GM18858 (cell line): Measurements from ENCODE around the gene TJP1.
"Not testable (repeated sequence)": the region's sequence is repeated elsewhere in the genome, so short reads cannot be mapped to it uniquely, and the experiment has no call there.

Experiments used
- ATAC-seq: cut with Tn5 transposase; IDR thresholded peaks from one replicate; pipeline ENCODE4 v1.9.1; 2021; ENCODE audit not compliant: unreplicated experiment

The TJP1 gene

DNA sequence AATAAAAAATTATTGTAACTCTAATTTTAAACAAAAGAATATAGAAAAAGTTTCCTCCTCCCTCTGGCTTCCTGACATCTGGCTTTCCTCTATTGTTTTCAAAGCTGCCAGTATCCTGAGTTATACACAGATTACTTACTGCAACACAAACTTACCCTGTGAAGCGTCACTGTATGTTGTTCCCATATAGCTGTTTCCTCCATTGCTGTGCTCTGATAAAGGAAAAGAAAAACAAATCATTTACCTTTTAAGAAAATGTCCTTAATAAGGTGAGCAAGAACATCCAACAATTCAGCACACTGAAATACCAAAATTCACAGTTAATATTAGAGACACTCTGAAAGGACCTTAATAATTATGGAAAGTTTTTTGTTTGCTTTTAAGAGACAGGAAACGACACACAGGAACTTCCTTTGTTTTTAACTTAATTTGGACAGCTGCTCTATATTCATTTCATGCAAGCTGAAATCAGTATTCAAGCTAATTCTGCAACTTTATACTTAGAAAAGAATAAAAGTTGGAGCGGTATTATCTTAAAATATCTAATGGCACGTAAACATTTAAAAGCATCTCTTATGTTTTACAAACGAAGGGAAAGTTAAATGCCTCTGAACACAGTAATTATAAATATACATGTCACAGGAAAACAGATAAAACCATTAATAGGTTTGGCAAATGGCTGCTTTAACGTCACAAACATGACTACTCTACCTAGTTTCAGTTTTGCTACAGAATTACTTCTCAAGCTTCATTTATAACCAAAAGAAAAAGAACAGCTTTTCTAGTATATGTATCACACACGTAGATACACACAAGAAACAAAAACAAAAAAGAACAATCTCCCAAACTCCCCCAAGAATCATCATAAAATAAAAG is 21.5 kb downstream of the TJP1 start:
- no peak for ATAC-seq

DNA sequence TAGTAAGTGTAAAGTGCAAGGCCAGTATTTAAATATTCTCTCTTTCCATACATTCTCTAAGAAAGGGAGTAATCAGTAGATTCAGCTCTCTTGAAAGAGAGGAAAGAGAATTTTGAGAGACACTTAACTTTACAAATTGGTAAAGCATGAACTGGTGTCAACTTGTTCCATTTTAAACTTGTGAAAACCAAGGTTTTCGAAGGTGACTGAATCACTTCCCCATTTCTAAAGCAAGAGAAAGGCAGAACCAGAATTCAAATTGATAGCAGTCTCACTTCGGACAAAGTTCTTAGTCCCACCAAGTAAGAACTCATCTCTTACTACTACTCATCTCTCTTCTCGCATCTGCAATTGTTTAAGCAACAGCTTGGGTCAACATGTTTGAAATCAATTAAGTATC is 22.4 kb downstream of the TJP1 start:
- ATAC-seq: no peak

DNA sequence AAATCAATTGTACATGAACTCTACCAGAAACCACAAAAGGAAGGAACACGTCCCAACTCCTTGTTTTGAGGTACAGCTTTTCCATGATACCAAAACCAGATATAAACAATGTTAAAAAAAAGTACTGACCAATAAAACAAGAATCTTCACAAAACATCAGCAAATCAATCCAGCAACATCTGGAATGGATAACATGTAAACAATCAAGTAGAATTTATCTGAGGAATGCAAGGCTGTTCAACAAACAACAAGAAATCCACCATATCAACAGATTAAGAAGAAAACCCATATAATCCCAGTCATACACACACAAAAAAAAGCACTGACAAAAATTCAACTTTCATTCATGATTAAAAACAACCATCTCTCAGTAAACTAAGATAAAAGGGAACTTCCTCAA is 26.7 kb downstream of the TJP1 start:
- ATAC-seq: no peak

DNA sequence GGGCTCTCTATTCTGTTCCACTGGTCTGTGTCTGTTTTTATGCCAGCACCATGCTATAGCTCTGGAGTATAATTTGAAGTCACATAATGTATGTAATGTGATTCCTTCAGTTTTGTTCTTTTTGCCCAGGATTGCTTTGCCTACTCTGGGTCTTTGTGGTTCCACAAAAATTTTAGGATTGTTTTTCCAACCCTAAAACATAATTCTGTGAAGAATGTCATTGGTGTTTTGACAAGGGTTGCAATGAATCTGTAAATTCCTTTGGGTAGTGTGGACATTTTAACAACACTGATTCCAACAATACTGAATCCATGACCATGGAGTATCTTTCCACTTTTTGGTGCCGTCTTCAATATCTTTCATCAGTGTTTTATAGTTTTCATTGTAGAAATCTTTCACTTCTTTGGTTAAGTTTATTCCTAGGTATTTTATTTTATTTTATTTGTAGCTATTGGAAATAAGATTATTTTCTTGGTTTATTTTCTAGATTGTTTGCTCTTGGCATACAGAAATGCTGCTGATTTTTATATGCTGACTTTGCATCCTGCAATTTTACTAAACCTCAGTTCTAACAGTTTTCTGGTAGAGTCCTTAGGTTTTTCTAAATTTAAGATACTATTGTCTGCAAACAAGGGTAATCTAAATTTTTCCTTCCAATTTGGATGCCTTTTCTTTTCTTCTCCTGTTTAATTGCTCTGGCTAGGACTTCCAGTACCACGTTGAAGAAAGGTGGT is 29.7 kb downstream of the TJP1 start:
- no peak for ATAC-seq

DNA sequence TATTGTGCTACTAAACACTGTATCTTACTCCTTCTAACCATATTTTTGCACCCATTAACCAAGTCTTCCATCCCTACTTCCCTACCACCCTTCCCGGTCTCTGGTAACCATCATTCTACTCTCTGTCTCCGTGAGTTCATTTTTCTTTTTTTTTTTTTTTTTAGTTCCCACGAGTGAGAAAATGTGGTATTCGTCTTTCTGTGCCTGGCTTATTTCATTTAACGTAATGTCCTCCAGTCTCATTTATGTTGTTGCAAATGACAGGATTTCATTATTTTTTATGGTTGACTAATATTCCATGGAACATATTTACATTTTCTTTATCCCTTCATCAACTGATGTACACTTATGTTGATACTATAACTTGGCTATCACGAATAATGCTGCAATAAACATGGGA is 31.7 kb downstream of the TJP1 start:
- no peak for ATAC-seq

DNA sequence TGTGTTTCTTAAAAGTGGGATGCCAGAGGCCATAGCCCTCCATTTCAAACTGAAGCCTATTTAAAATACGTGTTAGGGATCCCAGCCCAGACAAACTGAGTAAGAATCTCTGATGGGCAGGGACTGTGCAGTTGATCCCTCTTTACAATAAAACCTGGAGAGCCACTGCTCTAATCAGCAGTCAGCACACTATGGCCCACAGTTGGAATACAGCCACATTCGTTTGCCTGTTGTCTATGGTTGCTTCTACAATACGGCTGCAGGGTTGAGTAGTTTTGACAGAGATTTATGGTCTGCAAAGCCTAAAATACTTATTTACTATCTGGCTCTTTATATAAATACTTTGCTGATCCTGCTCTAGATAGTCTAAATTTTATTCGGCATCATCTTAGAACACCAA is 32.4 kb downstream of the TJP1 start:
- no peak for ATAC-seq

DNA sequence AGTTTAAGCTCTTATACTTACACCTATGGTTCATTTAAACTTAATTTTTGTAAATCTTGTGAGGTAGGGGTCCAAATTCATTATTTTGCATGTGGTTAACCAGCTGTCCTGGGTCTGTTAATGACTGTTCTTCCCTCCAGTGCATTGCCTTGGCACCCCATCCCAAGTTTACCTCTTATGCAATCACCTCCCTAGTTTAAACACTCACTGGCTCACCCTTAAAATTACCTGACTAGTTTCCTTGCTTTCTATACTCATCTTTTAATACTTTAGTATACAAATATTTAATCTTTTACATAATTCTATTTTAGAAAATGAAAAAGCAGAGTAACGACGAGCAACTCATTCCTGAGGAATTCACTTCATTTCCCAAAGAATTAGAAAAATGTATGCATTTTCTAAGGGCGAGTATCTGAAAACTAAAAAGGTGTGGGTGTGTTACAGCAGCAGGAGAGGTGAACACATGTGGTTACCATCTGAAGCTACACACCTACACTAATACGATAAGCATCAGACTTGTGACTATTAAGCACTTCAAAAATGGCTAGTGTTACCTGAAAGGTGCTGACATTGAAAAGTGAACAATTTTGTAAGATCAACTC is 33.7 kb downstream of the TJP1 start:
- no peak for ATAC-seq

DNA sequence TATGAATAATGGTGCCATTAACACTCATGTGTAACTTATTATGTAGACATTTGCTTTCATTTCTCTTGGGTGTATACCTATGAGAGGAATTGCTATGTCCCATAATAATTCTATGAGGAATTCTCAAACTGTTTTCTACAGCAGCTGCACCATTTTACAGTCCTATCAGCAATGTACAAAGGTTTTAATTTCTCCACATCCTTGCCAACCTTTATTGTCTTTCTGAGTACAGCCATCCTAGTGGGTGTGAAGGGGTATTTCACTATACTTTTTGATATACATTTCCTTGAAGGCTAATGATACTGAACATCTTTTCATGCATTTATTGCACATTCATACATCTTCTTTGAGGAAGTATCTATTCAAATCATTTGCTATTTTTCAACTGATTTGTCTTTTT is 34.5 kb downstream of the TJP1 start:
- no peak for ATAC-seq

DNA sequence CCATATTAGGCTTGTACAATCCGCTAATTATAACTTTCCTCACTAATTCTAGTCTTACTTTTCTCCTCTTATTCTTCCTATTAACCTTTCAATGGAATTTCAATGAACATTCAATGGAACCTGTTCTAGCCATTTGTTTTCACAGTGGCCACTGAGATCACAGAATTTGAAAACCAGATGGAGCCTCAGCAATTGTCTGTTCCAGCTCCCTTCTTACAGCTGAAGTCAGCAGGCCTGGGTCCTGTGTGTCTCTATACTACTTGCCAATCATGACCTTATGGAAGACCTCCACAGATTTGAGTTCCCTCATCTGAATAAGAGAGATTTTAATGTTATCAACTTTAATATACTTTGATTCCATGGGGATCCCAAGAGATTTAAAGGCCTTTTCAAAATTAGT is 36.6 kb downstream of the TJP1 start:
- ATAC-seq: no peak

DNA sequence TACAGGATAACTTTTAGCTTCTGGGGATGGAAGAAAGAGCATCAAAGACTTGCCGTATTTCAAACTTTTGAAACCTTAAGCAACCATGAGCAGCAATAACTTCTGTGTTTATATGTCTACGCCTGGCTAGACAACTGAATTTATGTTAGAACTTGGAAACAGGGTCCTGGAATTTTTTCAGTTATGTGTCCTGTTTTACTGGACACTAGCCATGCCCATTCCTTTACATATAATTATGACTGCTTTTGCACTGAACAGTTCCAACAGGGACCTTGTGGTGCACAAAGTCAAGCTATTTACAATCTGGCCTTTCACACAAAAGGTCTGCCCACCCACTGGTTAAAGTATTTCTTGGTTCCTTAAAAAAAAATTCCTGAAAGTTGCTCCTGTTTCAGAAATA is 37.1 kb downstream of the TJP1 start:
- no peak for ATAC-seq

DNA sequence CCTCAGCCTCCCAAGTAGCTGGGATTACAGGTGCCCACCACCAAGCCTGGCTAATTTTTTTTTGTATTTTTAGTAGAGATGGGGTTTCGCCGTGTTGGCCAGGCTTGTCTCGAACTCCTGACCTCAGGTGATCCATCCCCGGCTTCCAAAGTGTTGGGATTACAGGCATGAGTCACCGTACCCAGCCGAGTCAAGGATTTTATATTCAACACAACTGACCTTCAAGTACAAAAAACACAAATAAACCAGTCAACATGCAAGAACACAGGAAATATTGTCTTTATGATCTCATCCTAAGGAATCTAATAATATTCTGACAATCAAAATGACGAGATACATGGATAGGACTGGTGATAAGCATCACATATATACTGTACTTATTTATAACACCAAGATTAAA is 37.9 kb downstream of the TJP1 start:
- ATAC-seq: no peak

DNA sequence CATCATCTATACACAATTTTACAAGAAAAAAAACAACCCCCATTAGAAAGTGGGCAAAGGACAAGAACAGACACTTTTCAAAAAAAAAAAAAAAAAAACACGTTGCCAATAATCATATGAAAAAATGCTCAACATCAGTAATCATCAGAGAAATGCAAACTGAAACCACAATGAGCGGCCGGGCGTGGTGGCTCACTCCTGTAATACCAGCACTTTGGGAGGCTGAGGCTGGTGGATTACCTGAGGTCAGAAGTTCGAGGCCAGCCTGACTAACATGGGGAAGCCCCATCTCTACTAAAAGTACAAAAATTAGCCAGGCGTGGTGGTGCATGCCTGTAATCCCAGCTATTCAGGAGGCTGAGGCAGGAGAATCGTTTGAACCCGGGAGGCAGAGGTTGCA is 39.5 kb downstream of the TJP1 start:
- not testable (repeated sequence) for ATAC-seq

DNA sequence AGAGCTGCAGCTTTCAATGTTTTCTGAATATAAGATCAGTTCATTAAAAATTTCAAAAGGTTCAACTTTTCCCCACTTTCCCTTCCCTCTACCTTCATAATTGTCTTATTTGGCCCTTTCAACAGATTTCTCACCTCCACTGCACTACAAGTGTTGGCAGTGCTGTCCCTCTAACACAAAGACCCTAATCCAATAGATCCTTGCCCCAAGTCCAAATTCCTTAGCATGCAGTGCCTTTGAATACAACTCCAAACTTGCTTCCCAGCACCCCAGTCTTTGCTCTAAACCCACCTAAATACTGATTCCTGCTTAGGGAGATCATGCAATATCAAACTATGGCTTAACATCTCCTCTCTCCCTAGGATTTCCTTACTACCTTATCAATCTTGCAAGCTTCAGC is 43.9 kb downstream of the TJP1 start:
- ATAC-seq: no peak

DNA sequence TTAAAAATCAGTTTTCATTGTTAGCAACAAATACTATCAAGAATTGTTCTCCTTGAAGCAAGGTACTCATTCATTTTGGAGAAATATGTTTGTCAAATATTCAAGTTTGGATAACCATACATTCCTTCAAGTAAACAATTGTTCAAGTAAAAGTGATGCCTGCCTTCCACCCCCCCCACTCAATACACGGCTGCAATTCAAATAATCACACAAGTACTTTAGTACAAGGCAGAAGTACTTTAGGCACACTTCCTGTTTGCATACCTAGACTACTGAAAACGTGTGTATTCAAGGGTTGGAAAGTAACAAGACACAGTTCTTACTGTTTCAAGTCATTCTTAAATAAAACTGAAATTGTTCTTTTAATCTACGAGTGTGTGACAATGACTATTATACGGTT is 45.4 kb downstream of the TJP1 start:
- ATAC-seq: no peak

DNA sequence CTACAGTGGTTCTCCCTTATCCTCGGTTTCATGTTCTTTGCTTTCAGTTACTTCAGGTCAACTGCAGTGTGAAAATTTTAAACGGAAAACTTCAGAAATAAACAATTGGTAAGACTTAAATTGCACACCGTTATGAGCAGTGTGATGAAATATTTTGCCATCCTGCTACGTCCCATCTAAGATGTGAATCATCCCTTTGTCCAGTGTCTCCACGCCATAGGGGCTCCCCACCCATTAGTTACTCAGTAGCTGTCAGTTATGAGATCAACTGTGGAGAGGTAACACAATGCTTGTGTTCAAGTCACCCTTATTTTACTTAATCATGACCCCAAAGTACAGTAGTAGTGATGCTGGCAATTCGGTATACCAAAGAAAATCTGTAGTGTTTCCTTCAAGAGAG is 47.4 kb downstream of the TJP1 start:
- no peak for ATAC-seq

DNA sequence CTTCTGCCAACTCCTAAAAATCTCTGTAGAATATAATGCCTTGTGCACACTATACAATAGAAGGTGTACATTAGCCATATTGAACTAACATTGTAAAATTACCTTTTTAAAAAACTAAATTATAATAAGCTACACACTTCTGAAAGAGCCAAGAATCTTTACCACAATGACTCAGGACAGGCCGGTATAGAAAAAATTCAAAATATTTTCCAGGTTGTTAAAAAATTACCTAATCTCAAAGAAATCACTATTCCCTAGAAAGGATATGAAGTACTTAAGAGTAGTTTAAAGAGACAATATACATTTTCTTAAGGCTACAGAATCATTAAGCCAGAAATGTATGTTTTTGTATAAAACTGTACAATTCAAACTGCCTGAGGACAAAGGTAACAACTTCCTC is 48.5 kb downstream of the TJP1 start:
- ATAC-seq: no peak

DNA sequence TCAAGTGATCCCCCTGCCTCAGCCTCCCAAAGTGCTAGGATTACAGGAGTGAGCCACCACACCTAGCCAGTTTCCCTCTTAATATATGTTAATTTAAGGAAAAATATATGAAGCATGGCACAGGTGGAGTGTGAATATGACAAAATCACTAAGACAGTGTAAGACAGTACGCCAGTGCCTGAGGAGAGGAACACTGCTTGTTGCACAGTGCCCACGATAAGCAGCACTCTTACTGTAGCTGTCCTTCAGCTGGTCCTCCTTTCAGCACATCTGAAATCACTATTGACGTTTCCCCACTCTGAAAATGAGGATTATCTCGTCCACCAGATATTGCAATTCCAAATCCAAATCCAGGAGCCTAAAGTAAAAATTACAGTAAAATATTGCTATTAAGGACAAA is 49.3 kb downstream of the TJP1 start:
- no peak for ATAC-seq

DNA sequence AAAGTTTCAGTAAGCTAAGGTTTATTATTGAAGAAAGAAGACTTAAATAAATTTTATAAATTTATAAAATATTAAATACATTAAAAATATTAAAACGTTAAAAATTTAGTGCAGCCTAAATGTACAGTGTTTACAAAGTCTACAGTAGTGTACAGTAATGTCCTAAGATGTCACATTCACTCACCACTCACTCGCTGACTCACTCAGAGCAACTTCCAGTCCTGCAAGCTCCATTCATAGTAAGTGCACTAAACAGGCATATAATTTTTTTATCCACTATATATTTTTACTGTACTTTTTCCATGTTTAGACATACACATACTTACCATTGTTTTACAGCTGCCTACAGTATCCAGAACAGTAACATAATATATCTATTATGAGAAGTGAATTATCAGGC is 51.5 kb downstream of the TJP1 start:
- ATAC-seq: no peak

DNA sequence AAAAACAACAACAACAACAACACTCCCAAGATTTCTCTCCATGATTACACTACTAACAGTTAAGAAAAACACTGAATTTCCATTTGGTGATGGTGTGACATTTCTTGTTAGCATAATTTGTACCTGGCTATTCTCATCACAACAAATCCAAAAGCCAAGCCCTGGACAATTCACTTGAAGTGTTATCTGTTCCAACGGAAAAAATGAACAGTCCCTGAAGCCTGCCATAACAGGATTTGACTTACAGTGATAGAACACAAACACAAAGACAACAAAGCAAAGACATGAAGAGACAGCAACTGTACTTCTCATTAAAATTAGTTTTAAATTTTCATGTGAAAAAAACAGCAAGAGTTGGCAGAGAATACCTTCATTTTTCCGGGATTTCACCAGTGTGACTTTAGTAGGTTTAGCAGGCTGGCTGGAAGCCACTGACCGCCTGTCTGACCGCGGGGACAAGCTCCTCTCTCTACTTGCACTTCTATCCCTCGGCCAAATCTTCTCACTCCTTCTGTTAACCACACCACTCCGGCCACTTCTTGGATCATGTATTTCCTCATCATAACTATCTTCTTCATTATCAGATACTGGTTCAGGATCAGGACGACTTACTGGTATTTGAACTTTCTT is 56.3 kb downstream of the TJP1 start:
- ATAC-seq: no peak

DNA sequence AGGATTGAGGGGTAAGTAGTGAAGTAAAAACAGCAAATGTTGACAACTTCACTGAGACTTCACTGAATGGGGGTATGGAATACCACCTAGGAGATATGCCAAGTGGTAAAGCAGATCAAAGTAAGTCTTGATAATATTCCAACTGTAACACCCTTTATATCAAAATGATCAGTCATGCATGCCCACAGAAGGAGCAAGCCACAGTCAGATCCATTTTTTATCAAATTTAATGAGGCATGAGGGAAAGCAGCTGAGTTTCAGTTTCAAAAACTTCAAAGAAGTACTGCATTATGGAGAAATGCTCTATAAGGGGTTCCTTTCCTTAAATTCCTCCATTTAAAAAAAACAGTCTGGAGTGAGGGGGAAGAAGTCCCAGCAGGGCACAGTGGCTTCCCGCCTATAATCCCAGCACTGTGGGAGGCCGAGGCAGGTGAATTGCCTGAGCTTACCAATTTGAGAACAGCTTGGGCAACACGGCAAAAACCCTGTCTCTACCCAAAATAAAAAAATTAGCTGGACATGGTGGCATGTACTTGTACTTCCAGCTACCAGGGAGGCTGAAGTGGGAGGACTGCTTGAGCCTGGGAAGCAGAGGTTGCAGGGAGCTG is 56.9 kb downstream of the TJP1 start:
- no peak for ATAC-seq

DNA sequence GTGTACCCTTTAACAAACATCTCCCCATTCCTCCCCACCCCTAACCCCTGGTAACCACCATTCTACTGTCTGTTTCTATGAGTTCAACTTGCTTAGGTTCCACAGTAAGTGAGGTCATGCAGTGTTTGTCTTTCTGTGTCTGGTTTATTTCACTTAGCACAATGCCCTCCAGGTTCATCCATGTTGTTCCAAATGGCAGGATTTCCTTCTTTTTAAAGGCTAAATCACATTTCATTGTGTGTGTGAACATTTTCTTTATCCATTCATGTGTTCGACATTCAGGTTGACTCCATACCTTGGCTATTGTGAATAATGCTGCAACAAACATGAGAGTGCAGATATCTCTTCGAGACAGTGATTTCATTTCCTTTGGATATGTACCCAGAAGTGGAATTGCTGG is 62.7 kb downstream of the TJP1 start:
- no peak for ATAC-seq
